ACC112 (cell line): Measurements from ENCODE around the gene IL10RA.
"Not testable (repeated sequence)": the region's sequence is repeated elsewhere in the genome, so short reads cannot be mapped to it uniquely, and the experiment has no call there.

Source experiments
- H2AFZ ChIP-seq: fragments of 200-600 bp; sonication (generic); one replicate; pipeline ENCODE4 v1.6.0; 2017; ENCODE audit warnings: antibody characterized with exemption, low read length; ENCODE audit not compliant: unreplicated experiment
- H3K27ac ChIP-seq: fragments of 200-600 bp; sonication (generic); 2 replicates; pipeline ENCODE4 v1.5.1; 2014; ENCODE audit warnings: low read depth, mild to moderate bottlenecking, antibody characterized with exemption, low read length, moderate library complexity
- H3K27me3 ChIP-seq: fragments of 200-600 bp; sonication (generic); 2 replicates; pipeline ENCODE4 v1.6.1; 2014; ENCODE audit warnings: mild to moderate bottlenecking, antibody characterized with exemption, low read length, moderate library complexity, mixed read lengths; ENCODE audit not compliant: insufficient read depth
- H3K36me3 ChIP-seq: fragments of 200-600 bp; sonication (generic); 2 replicates; pipeline ENCODE4 v1.6.1; 2016; ENCODE audit warnings: mild to moderate bottlenecking, antibody characterized with exemption, low read length, moderate library complexity, mixed read lengths; ENCODE audit not compliant: insufficient read depth
- H3K4me1 ChIP-seq: fragments of 200-600 bp; sonication (generic); one replicate; pipeline ENCODE4 v1.6.1; 2016; ENCODE audit warnings: low read length, mixed read lengths; ENCODE audit not compliant: insufficient read depth, unreplicated experiment, control insufficient read depth
- H3K4me3 ChIP-seq: fragments of 200-600 bp; sonication (generic); 2 replicates; pipeline ENCODE4 v1.5.1; 2014; ENCODE audit warnings: mild to moderate bottlenecking, low read depth, low read length
- H3K79me2 ChIP-seq: fragments of 200-600 bp; sonication (generic); one replicate; pipeline ENCODE4 v1.6.0; 2016; ENCODE audit warnings: low read length; ENCODE audit not compliant: control insufficient read depth, unreplicated experiment, insufficient read depth

Gene IL10RA

DNA sequence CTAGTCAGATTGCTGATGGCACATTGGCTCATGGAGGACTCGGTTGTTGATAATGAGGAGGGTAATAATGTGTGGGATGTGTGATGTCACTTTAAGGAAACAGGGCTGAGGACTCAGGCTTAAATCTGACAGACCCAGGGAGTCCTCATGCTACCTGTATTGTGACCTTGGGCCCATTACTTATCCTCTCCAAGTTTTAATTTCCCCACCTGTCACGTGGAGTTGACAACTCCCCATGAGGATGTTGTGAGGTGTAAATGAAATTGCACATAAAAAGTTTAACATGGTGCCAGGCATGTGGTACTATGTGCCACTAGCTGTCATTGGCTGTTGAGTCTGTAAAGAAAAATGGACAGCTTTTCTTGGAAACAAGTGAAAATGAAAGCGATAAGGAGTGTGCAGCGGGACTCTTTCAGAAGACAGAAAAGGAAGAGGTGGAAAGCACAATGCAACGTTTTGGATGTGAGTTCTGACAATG lies 15.3 kb downstream of the IL10RA start:
- H3K36me3 ChIP-seq = no peaks in the 10 kb centered on the region
- H2AFZ ChIP-seq = no peak overlapping the region
- no peak overlapping the region for H3K27ac ChIP-seq
- no peaks in the 10 kb centered on the region for H3K79me2 ChIP-seq
- H3K27me3 ChIP-seq = peaks cover 10% of the 10 kb centered on the region; the same call in 1 of the 2 replicates
- no peak overlapping the region for H3K4me3 ChIP-seq
- no peaks in the 10 kb centered on the region for H3K4me1 ChIP-seq

DNA sequence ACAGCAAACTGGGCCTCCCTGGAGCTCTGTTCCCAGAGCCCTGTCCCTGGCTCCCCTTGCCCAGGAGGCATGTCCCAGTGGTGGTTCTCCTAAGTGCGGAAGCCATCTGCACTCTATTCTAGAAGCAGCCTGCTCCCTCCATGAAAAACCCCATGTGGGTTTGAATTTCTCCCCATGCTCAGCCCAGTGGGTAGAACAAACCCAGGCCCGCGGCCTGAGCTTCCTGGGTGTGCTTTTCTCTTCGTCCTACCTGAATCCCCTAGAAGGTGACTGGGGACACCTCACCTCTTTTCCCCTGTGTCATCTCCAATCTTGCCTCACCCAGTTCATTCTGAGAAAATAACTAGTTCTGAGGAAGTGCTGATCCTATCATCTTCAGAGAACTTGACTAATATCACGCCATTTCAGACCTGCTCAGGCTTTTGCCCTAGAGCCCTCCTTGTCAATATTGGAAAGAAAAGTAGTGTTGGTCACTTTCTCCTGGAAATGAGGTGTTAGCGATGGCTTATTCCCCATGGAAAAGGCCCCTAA lies 15.9 kb downstream of the IL10RA start:
- H3K4me3 ChIP-seq = no peak overlapping the region
- no peaks in the 10 kb centered on the region for H3K79me2 ChIP-seq
- no peak overlapping the region for H3K27ac ChIP-seq
- H3K27me3 ChIP-seq = peaks cover 10% of the 10 kb centered on the region; the same call in 1 of the 2 replicates
- H3K36me3 ChIP-seq = no peaks in the 10 kb centered on the region
- H3K4me1 ChIP-seq = no peaks in the 10 kb centered on the region
- H2AFZ ChIP-seq = no peak overlapping the region

DNA sequence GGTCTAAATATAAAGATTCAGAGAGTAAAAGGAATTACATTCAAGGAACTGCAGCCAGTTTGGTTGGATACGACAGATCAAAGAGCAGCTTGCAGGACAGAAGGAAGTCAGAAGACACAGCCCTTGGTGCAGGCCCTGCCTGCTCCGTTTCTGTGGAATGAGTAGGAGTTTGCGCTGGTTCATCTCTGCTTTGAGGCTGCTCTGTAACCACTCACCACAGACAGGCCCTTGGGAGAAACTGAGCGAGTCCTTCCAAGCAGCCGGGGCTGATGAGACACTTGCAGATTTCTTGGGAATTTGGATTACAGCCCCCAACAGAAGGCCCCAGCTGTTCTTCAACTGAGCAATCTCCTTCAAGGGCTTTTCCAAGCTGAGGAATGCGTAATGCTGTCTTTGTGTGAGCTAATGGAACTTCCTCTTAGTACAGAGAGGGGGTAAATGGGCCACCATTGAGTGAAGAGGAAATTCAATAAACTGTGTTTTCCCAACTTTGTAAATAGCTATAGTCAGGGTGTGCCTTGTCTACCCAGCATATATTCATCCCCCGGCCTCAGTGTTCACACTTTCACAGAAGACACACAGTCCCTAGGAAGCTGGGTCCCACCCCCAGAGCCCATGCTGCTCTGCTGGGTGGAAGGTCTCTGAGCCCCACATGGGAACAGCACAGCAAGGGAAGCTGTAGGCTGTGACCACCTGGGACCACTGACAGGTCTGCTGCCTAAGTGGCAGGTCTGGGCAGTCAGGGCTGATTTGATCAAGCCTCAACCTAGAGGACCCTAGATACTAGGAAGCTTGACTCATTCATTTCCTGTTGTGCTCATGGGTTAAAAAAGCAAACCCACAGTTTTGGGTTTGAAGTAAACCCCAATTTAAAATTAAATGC lies 16.6 kb downstream of the IL10RA start:
- no peaks in the 10 kb centered on the region for H3K36me3 ChIP-seq
- H3K79me2 ChIP-seq = no peaks in the 10 kb centered on the region
- no peak overlapping the region for H3K4me3 ChIP-seq
- no peaks in the 10 kb centered on the region for H3K4me1 ChIP-seq
- H3K27ac ChIP-seq = no peak overlapping the region
- H3K27me3 ChIP-seq = peaks cover 10% of the 10 kb centered on the region; the same call in 1 of the 2 replicates
- H2AFZ ChIP-seq = no peak overlapping the region

DNA sequence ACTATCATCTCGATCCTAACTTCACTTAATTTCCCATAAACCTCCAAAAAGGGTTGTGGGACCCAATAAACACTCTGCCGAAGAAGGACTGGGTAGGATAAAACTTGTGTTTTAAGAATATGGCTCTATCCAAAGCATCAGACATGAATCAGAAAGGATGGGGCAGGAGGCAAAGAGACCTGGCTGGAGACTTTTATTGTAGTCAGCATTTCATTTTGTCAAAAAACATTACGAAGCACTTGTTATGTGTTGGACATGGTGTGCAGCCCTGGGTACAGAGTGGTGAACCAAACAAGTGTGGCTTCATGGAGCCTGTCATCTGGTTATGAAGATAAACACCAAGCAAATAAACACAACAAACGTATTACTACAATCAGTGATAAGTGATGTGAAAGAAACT lies 17.3 kb downstream of the IL10RA start:
- Histone ChIP-seq H3K4me1 (no peaks in the 10 kb centered on the region), H3K36me3 (no peaks in the 10 kb centered on the region), H3K79me2 (no peaks in the 10 kb centered on the region), H3K27me3 (peaks cover 10% of the 10 kb centered on the region; the same call in 1 of the 2 replicates), H3K4me3 (no peak overlapping the region), H3K27ac (no peak overlapping the region), H2AFZ (no peak overlapping the region)

DNA sequence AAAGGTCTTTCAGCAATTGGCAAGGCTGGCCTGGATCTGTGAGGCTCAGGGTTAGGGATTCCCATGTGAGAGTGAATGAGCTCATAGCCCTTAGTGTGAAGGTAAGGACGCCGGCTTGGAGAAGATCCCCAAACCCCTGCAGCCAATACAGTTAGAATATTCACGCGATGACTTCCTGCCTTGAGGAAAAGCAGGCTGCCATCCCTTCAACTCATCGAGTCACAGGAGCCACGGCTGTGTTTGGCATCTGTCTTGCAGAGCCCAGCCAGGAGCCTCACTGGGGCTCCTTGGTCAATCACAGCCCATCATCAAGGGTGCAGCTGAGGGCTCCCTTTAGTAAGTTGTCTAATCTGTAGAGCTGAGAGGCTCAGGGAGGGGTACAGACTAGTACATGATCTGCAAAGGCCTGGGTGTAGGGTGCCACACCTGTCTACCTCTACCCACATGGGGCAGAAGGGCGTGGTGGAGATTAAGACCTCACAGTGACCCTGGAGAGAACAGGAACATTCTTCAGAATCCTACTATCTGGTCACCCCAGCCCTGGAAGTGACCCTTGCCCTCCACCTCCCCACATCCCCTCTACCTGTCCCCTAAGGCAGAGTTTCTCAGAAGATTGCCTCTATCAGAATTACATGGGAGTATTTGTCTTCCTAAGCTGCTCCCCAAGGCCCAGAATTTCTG lies 18.5 kb downstream of the IL10RA start:
- H3K27me3 ChIP-seq = peaks cover 10% of the 10 kb centered on the region; the same call in 1 of the 2 replicates
- H3K36me3 ChIP-seq = no peaks in the 10 kb centered on the region
- H2AFZ ChIP-seq = no peak overlapping the region
- H3K4me3 ChIP-seq = no peak overlapping the region
- no peaks in the 10 kb centered on the region for H3K4me1 ChIP-seq
- no peaks in the 10 kb centered on the region for H3K79me2 ChIP-seq
- no peak overlapping the region for H3K27ac ChIP-seq

DNA sequence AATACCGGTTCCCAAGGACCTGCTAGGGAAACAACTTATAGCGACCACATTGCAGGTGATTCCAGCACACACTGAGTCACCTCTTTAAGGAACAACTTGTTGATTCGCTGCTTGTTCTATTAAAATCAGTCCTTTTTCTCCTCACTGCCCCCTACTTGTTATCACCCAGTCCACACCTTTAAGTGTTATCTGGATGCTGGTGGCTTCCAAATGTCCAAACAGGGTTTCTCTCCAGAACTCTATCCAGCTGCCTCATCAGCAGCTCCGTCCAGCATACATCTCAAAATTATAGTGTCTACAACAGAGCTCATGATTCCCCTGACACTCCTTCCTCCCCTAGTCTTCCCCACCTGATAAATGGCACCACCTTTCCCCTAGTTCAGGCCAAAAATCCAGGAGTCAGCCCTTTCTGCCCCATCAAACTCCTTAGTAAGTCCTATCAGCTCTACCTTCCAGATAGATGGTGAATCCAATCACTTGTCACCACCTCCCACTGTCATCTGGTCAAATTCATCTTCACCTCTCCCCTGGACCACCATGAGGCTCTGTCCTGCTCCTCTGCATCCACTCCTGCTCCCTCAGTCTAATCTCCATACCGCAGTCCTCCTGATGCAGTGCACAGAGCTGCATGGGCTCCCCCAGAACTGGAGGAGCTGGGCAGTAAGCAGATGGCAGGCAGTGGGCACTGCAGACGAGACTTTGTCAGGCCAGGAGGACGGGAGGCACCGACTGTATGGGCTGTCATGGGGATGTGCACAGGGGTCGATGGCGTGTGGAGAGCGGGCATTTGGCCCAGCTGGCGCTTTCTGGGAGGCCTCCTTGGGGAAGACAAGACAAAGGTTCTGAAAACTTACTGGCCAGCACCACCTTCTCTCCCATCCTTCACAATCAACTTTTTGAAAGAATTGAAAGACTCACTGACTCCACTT lies 19.3 kb downstream of the IL10RA start:
- Histone ChIP-seq H3K4me3 (no peak overlapping the region), H3K27me3 (peaks cover 17% of the 10 kb centered on the region; the same call in 1 of the 2 replicates), H2AFZ (no peak overlapping the region), H3K27ac (no peak overlapping the region), H3K36me3 (no peaks in the 10 kb centered on the region), H3K79me2 (no peaks in the 10 kb centered on the region), H3K4me1 (no peaks in the 10 kb centered on the region)

DNA sequence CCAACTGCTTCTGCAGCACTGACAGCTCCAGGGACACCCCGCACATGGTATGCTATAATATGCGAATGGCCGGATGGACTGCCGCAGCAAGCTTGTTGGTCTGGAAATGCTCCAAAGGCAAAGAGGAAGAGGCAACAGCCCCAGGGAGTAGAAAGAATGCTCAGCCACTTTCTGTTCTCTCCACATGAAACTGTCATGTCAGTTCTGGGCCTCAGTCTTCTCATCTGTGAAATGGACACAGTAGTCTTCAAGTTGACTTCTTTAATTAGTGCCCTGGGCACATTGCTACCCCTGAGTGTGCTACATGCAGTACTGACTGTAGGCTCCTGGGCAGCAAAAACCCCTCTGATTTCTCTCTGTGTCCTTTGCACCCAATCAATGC lies 19.9 kb downstream of the IL10RA start:
- Histone ChIP-seq H3K27me3 (peaks cover 17% of the 10 kb centered on the region; the same call in 1 of the 2 replicates), H3K4me1 (no peaks in the 10 kb centered on the region), H3K27ac (no peak overlapping the region), H3K4me3 (no peak overlapping the region), H3K79me2 (no peaks in the 10 kb centered on the region), H3K36me3 (no peaks in the 10 kb centered on the region), H2AFZ (no peak overlapping the region)

DNA sequence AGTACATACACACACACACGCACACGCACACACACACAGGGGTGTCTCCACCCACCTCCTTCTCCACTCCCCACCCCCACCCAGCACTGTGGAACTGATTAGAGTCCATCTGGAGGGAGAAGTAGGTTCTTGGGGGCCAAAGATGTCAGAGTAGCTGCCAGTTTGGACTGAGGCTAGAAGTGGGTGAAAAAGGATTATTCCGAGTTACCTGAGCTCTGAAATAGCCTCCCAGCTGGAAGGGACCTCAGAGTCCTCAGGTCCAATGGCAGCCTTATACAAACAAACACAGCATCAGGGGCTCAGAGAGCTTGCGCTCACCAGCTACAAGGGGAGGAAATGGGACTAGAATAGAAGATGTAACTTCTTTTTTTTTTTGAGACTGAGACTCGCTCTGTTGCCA lies 20.8 kb downstream of the IL10RA start:
- no peaks in the 10 kb centered on the region for H3K79me2 ChIP-seq
- no peaks in the 10 kb centered on the region for H3K36me3 ChIP-seq
- H2AFZ ChIP-seq = no peak overlapping the region
- H3K27ac ChIP-seq = no peak overlapping the region
- H3K4me3 ChIP-seq = no peak overlapping the region
- peaks cover 17% of the 10 kb centered on the region; the same call in 1 of the 2 replicates for H3K27me3 ChIP-seq
- no peaks in the 10 kb centered on the region for H3K4me1 ChIP-seq

DNA sequence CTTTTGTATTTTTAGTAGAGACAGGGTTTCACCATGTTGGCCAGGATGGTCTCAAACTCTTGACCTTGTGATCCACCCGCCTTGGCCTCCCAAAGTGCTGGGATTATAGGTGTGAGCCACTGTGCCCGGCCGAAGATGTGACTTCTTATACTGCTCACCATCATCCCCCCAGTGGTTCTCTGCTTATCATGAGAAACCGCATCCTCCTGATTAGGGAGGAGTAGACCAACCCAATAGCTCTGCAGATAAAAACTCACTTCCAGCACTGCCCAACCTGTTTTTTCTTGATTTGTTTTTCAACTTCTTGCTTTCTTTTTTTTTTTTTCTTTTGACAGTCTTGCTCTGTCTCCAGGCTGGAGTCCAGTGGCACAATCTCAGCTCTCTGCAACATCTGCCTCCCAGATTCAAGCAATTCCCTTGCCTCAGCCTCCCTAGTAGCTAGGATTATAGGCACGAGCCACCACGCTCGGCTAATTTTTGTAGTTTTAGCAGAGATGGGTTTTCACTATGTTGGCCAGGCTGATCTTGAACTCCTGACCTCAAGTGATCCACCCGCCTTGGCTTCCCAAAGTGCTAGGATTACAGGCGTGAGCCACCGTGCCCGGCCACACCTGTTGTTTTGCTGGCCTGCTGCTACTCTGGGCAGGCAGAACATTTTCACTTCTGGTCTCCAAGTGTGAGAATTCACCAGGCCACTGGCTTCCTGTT lies 21.5 kb downstream of the IL10RA start:
- H3K27me3 ChIP-seq = peaks cover 15% of the 10 kb centered on the region; the same call in 1 of the 2 replicates
- H3K79me2 ChIP-seq, H3K4me1 ChIP-seq, H3K27ac ChIP-seq, H2AFZ ChIP-seq, H3K36me3 ChIP-seq, H3K4me3 ChIP-seq: not testable (repeated sequence)
